CD4-positive, alpha-beta T cell treated with Interleukin-2 at 100 ng/mL for 4 hours (primary cell): ENCODE results near the gene ZNF835.
A peak's percentile ranks its signal among the peaks of the same experiment; 100 is the strongest.

Experiments
- DNase-seq: peaks from one replicate; pipeline ENCODE4 v3.0.0-alpha.2; 2020; ENCODE audit warnings: low spot score

ZNF835 gene

DNA sequence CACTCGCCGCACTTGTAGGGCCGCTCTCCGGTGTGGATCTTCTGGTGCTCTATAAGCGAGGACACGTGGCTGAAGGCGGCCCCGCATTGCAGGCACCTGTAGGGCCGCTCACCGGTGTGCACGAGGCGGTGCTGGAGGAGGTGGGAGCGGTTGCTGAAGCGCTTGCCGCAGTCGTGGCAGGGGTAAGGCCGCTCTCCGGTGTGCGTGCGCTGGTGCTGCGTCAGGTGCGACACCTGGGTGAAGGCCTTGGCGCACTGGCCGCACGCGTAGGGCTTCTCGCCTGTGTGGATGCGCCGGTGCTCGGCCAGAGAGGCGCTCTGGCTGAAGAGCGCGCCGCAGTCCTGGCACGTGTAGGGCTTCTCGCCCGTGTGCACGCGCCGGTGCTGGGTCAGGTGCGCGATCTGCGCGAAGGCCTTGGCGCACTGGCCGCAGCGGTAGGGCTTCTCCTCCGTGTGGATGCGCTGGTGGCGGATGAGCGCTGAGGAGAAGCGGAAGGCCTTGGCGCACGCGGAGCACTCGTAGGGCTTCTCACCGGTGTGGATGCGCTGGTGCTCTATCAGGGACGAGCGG, 7.5 kb downstream of the ZNF835 start:
- no peak for DNase-seq

DNA sequence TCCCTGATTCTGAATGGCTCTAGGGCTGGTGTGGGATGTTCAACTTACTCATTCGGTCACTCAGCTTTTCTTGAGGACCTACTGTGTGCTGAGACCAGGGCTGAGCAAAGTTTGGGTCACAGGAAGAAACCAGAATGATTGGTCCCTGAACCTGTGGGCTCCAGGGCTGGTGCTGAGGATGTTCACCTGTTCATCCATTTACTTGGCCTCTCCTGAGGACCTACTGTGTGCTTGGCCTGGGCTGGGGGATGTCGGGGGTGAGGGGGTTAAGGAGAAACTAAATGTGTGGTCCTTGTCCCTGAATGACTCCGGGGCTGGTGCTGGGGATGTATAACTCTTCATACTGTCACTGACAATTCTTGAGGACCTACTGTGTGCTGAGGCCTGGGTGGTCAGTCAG, 10.3 kb downstream of the ZNF835 start:
- DNase-seq = no peak

GRCh38 chr19:56660381-56661107, 11.0 kb downstream of the ZNF835 start:
- DNase-seq = no peak

DNA sequence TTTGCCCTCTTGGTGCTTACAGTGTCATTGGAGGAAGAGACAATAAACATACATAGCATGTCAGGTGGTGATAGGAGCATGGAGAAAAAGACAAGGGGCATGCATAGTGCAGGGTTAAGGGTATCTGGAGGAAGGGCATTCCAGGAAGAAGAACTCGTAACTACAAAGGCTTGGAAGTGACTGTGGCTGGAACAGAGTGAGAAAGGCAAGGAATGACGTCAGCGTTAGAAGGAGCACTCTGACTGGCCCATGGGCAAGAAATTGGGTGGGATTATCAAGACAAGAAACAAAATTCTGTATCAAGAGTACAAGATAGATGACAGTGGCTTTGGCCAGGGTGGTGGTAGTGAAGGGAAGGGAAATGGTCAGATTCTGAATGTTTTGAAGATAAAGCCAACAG, 17.4 kb downstream of the ZNF835 start:
- DNase-seq = no peak

DNA sequence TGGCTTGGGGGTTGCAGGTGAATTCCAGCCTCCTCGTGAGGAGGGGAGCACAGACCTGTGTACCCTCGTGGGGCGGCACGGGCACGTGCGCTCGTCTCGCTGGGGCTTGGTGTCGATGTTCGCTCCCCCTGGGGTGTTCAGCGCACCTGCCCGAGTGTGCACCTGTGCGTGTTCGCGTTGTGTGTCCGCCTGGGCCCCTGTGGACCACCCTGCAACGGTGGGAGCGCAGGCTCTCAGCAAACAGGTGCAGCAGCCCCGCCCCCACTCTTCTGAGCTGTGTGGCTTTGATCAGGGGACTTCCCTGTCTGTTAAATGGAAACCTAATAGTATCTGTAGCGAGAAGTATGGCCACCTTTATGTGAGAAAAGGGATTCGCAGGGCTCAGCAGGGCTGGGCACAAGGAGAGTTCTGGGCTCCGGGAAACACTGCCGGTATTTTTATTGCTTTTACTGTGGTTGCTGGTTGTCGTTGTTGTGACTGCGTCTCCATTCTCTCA, 28.0 kb downstream of the ZNF835 start:
- no peak for DNase-seq

GRCh38 chr19:56642711-56643459, 28.7 kb downstream of the ZNF835 start, which contains the start of gene SMIM17:
SMIM17 (plus strand) TSS chr19:56643159; CDS start chr19:56645668, 2,509 bp downstream.
- no peak for DNase-seq

GRCh38 chr19:56639217-56639616, 32.3 kb downstream of the ZNF835 start:
- no peak for DNase-seq

GRCh38 chr19:56637976-56638555, 33.5 kb downstream of the ZNF835 start:
- DNase-seq = peak; percentile 1

DNA sequence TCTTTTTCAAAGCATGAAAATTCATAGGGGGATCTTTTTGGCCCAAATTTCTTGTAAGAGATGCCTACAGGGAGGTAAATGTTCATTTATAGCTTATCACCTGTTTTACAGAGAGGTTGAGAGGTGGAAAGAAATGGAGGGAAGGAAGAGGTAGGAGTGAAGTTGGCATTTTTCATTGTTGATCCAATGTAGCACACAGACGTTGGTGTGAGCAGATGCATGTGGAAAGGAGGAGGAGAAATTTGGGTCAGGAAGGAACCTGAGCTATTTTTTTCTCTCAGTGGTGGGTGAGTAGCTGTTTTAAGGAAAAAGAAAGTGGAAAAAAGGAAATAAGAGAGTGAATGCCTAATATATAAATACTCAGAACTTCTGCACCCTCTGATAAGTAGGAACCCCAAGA, 38.5 kb downstream of the ZNF835 start:
- DNase-seq = no peak

- no peak for DNase-seq
Observed at GRCh38 chr19:56625708-56626107, 45.8 kb downstream of the ZNF835 start.

GRCh38 chr19:56623006-56623405, 48.6 kb downstream of the ZNF835 start:
- no peak for DNase-seq

DNA sequence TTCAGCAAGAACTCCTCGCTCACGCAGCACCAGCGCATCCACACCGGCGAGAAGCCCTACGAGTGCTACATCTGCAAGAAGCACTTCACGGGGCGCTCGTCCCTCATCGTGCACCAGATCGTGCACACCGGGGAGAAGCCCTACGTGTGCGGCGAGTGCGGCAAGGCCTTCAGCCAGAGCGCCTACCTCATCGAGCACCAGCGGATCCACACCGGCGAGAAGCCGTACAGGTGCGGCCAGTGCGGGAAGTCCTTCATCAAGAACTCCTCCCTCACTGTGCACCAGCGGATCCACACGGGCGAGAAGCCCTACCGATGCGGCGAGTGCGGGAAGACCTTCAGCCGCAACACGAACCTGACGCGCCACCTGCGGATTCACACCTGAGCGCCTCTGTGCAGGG, 49.2 kb downstream of the ZNF835 start:
- DNase-seq = no peak

DNA sequence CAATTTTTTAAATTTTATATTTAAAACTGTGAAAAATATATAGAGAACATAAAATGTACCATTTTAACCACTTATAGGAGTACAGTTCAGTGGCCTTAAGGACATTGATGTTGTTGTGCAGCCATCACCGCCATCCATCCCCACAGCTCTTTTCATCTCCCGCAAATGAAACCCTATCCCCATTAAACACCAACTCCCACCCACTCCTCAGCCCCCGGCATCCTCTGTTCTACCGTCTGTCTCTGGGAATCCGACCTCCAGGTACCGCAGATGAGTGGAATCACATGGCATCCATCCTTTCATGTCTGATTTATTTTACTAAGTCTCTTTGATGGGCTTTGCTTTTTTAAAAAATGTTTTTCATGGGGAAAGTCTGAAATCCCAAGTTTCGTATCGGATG, 52.4 kb downstream of the ZNF835 start:
- DNase-seq = no peak

- DNase-seq = no peak
Observed at GRCh38 chr19:56617531-56617930, 54.0 kb downstream of the ZNF835 start.

DNA sequence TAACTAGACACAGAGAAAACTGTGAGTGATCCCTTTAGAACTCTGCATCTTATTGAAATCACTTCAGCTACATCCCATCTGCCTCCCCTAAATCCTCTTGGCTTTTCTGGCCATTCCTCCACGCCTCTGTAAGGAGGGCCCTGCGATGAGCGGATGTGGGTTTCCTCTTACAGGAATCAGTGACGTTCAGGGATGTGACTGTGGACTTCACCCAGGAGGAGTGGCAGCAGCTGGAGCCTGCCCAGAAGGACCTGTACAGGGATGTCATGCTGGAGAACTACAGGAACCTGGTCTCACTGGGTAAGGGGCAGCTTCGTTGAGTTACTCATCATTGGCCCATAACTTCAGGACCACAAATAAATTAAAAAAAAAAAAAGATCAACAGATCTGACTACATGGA, 57.9 kb downstream of the ZNF835 start:
- no peak for DNase-seq

- DNase-seq = no peak
Observed at GRCh38 chr19:56612737-56613136, 58.8 kb downstream of the ZNF835 start.
